MCF 10A (cell line): Measurements from ENCODE around the gene PLD6. TPM values are rescaled to one million over a fixed set of nuclear protein-coding genes. Genes with fewer than 3 reads are reported as not detected.

Experiments used
- BruUV-seq: library from RNA; stranded (reverse); fragments of 400-500 nt; replicated peaks from 2 replicates; lab custom pipeline; 2021; lab: Mats Ljungman, UMichigan
- CTCF ChIA-PET: fragments of 300-600 bp; sonication (Branson Sonifier 250); formaldehyde crosslinking; extraction: SDS; loops from one replicate; lab custom pipeline; 2021; ENCODE audit warnings: antibody characterized with exemption, inconsistent platforms; lab: Yijun Ruan, JAX
- POLR2A ChIA-PET: fragments of 300-600, 350-650 bp; sonication (Branson Sonifier 250); formaldehyde crosslinking; extraction: SDS; loops from one replicate; lab custom pipeline; 2020; ENCODE audit warnings: antibody characterized with exemption, inconsistent platforms; lab: Yijun Ruan, JAX
- DNase-seq: peaks from one replicate; pipeline ENCODE4 v3.0.0-alpha.2; 2018; ENCODE audit not compliant: unreplicated experiment
- H3K27ac Mint-ChIP-seq: one replicate; pipeline ENCODE4 v1.8.0; 2022; ENCODE audit warnings: mild to moderate bottlenecking, low read depth, mixed read lengths; ENCODE audit not compliant: unreplicated experiment
- H3K27me3 Mint-ChIP-seq: one replicate; pipeline ENCODE4 v1.8.0; 2022; ENCODE audit warnings: mixed read lengths; ENCODE audit not compliant: insufficient read depth, unreplicated experiment
- H3K36me3 Mint-ChIP-seq: one replicate; pipeline ENCODE4 v1.8.0; 2022; ENCODE audit warnings: mild to moderate bottlenecking, moderate library complexity, mixed read lengths; ENCODE audit not compliant: insufficient read depth, unreplicated experiment
- H3K4me1 Mint-ChIP-seq: one replicate; pipeline ENCODE4 v1.8.0; 2022; ENCODE audit warnings: mixed read lengths; ENCODE audit not compliant: insufficient read depth, unreplicated experiment
- H3K4me3 Mint-ChIP-seq: one replicate; pipeline ENCODE4 v1.8.0; 2022; ENCODE audit warnings: mild to moderate bottlenecking, moderate library complexity, mixed read lengths; ENCODE audit not compliant: unreplicated experiment
- H3K9me3 Mint-ChIP-seq: one replicate; pipeline ENCODE4 v1.8.0; 2022; ENCODE audit warnings: mixed read lengths; ENCODE audit not compliant: unreplicated experiment
- CTCF ChIP-seq: fragments of 200-600 bp; IDR thresholded peaks from one replicate; pipeline ENCODE4 v1.8.0; 2022; ENCODE audit warnings: antibody characterized with exemption, mild to moderate bottlenecking; ENCODE audit not compliant: unreplicated experiment
- intact Hi-C: fragments of 100-400 bp; cut with micrococcal nuclease; formaldehyde crosslinking; loops from 2 replicates; pipeline ENCODE4 v1.14.1; 2022
- total RNA-seq: library from RNA; stranded (reverse); gene quantifications from 2 replicates; pipeline ENCODE4 v1.2.3, GENCODE V29; 2022

The PLD6 gene
- total RNA-seq, 1 experiment from 2014 or later: 5.5 TPM

GRCh38 chr17:17153709-17154108 is 52.4 kb downstream of the PLD6 start:
- H3K36me3 Mint-ChIP-seq: peaks cover 59% of the 10 kb centered on the region
- no TSS peak for BruUV-seq
- H3K27me3 Mint-ChIP-seq: no peaks in the 10 kb centered on the region
- CTCF ChIA-PET: interaction anchor here (0.7 to 1.3 kb wide), 2 partner anchors 127 to 155 kb away, joined by 3 to 4 read pairs; no protein-coding TSS in a partner anchor
- POLR2A ChIA-PET: interaction anchor here (1.1 kb wide), 1 partner anchor 51 kb away, joined by 3 read pairs; no protein-coding TSS in a partner anchor
- no peak overlapping the region for H3K27ac Mint-ChIP-seq
- H3K4me3 Mint-ChIP-seq: no peak overlapping the region
- intact Hi-C loops: loop anchor here (5.0 to 10.0 kb wide), 2 partner anchors 111 to 149 kb away; partner anchors contain the start of gene MPRIP
- no peak for TF ChIP-seq CTCF
- no peaks in the 10 kb centered on the region for H3K9me3 Mint-ChIP-seq
- DNase-seq: no peak
- H3K4me1 Mint-ChIP-seq: peaks cover 33% of the 10 kb centered on the region

- Mint-ChIP-seq H3K4me1 (peaks cover 33% of the 10 kb centered on the region), H3K27me3 (no peaks in the 10 kb centered on the region), H3K4me3 (no peak overlapping the region), H3K27ac (no peak overlapping the region), H3K36me3 (peaks cover 61% of the 10 kb centered on the region), H3K9me3 (no peaks in the 10 kb centered on the region)
- BruUV-seq: no TSS peak
- CTCF ChIA-PET: interaction anchor here (0.6 to 1.3 kb wide), 2 partner anchors 155 to 173 kb away, joined by 3 to 4 read pairs; no protein-coding TSS in a partner anchor
- no peak for TF ChIP-seq CTCF
- POLR2A ChIA-PET: interaction anchor here (1.1 to 1.5 kb wide), 2 partner anchors 52 to 109 kb away, joined by 3 read pairs; no protein-coding TSS in a partner anchor
- DNase-seq: peak; percentile 37
- intact Hi-C loops: loop anchor here (5.0 to 10.0 kb wide), 2 partner anchors 111 to 148 kb away; partner anchors contain the start of gene MPRIP
Measured at GRCh38 chr17:17153071-17153470, 53.1 kb downstream of the PLD6 start.

GRCh38 chr17:17152385-17152784 is 53.7 kb downstream of the PLD6 start:
- no peaks in the 10 kb centered on the region for H3K27me3 Mint-ChIP-seq
- peaks cover 61% of the 10 kb centered on the region for H3K36me3 Mint-ChIP-seq
- peaks cover 33% of the 10 kb centered on the region for H3K4me1 Mint-ChIP-seq
- H3K9me3 Mint-ChIP-seq: no peaks in the 10 kb centered on the region
- H3K4me3 Mint-ChIP-seq: no peak overlapping the region
- no TSS peak for BruUV-seq
- ChIA-PET CTCF (interaction anchor here (1.3 to 1.4 kb wide), 2 partner anchors 153 to 154 kb away, joined by 4 to 6 read pairs; no protein-coding TSS in a partner anchor), POLR2A (interaction anchor here (0.7 to 1.5 kb wide), 2 partner anchors 53 to 108 kb away, joined by 3 read pairs; partner anchors contain the start of gene PLD6)
- H3K27ac Mint-ChIP-seq: peak overlapping the region; percentile 75
- intact Hi-C loops: loop anchor here (1.0 to 10.0 kb wide), 3 partner anchors 52 to 148 kb away; partner anchors contain the start of gene MPRIP
- TF ChIP-seq CTCF: no peak
- DNase-seq: no peak

GRCh38 chr17:17151962-17152361 is 54.2 kb downstream of the PLD6 start:
- TF ChIP-seq CTCF: no peak
- H3K36me3 Mint-ChIP-seq: peaks cover 64% of the 10 kb centered on the region
- H3K9me3 Mint-ChIP-seq: no peaks in the 10 kb centered on the region
- peaks cover 33% of the 10 kb centered on the region for H3K4me1 Mint-ChIP-seq
- POLR2A ChIA-PET: interaction anchor here (0.6 to 1.5 kb wide), 3 partner anchors 54 to 107 kb away, joined by 3 read pairs; partner anchors contain the start of gene PLD6
- no TSS peak for BruUV-seq
- DNase-seq: peak; percentile 95
- no peak overlapping the region for H3K4me3 Mint-ChIP-seq
- intact Hi-C loops: loop anchor here (1.0 to 10.0 kb wide), 3 partner anchors 52 to 147 kb away; partner anchors contain the start of gene MPRIP
- CTCF ChIA-PET: interaction anchor here (1.0 to 1.4 kb wide), 2 partner anchors 151 to 152 kb away, joined by 3 to 6 read pairs; no protein-coding TSS in a partner anchor
- H3K27ac Mint-ChIP-seq: peak overlapping the region; percentile 75
- H3K27me3 Mint-ChIP-seq: no peaks in the 10 kb centered on the region
